OCI-LY1 (cell line): ENCODE results near the gene RMI2.

Source experiments
- CTCF ChIP-seq: fragments of 200-600 bp; sonication (generic), shearing (Covaris generic); IDR thresholded peaks from 2 replicates; pipeline ENCODE4 v1.5.1; 2017; ENCODE audit warnings: mild to moderate bottlenecking, antibody characterized with exemption, low read length, moderate library complexity, mixed read lengths
- EZH2 ChIP-seq: fragments of 200-600 bp; sonication (generic), shearing (Covaris generic); IDR thresholded peaks from 2 replicates; pipeline ENCODE4 v1.8.0; 2017; ENCODE audit warnings: borderline replicate concordance, mixed run types, mild to moderate bottlenecking, antibody characterized with exemption, low read length, moderate library complexity, mixed read lengths

- no peak for TF ChIP-seq CTCF
- no peak for TF ChIP-seq EZH2
Observed at GRCh38 chr16:11296706-11297491, 48.4 kb upstream of the RMI2 start.
